ENCODE data around the gene GTSE1. TPM values are rescaled to one million over a fixed set of nuclear protein-coding genes. Genes with fewer than 3 reads are reported as not detected.
A peak's percentile ranks its signal among the peaks of the same experiment; 100 is the strongest.

GTSE1 gene
- total and polyA plus RNA-seq, 2 of the 13 experiments (the other 11 are each of a cell fraction or from before 2014, with no cell fraction given), result 10.7 to 13.5 TPM

- TF ChIP-seq ZBTB33 (CRISPR knock-in tag; IDR thresholded peaks at IDR 0.05), result no peak
- TF ChIP-seq RXRA (CRISPR knock-in tag; IDR thresholded peaks at IDR 0.05), result peak; percentile 50; the same call in 1 of the 2 replicates
- TF ChIP-seq NRL (CRISPR knock-in tag; IDR thresholded peaks at IDR 0.05; ENCODE audit: borderline replicate concordance), result peak; percentile 20; the same call in 1 of the 2 replicates
- no peak for TF ChIP-seq SKI (IDR thresholded peaks at IDR 0.05; ENCODE audit: partially characterized antibody)
- TF ChIP-seq HOXA3 (CRISPR knock-in tag; IDR thresholded peaks at IDR 0.05), result peak; percentile 72
- 0 out of 2 replicates have a peak, but pooled peaks have one; percentile 16 for TF ChIP-seq MXD4 (CRISPR knock-in tag; IDR thresholded peaks at IDR 0.05)
- TF ChIP-seq GATAD2A (CRISPR knock-in tag; IDR thresholded peaks at IDR 0.05), result peak; percentile 64; the same call in 1 of the 2 replicates
- no peak for TF ChIP-seq RBM39 (IDR thresholded peaks at IDR 0.05; ENCODE audit: low read depth, low read length, poor library complexity, severe bottlenecking)
- peak; percentile 66; the same call in 1 of the 2 replicates for TF ChIP-seq ERF (CRISPR knock-in tag; IDR thresholded peaks at IDR 0.05)
- peak in 1 of 2 experiments; percentile 65; a peak in 2 of 4 replicates for TF ChIP-seq KLF16 (CRISPR knock-in tag; IDR thresholded peaks at IDR 0.05)
- no peak for TF ChIP-seq ZNF335 (CRISPR knock-in tag; IDR thresholded peaks at IDR 0.05)
- peak; percentile 63 for TF ChIP-seq KAT8 (CRISPR knock-in tag; IDR thresholded peaks at IDR 0.05)
- 0 out of 2 replicates have a peak, but pooled peaks have one; percentile 40 for TF ChIP-seq ATF3 (CRISPR knock-in tag; IDR thresholded peaks at IDR 0.05)
- no peak for TF ChIP-seq HNRNPH1 (optimal IDR thresholded peaks at IDR 0.05; ENCODE audit: low read depth, low read length)
- peak; percentile 26; the same call in 1 of the 2 replicates for TF ChIP-seq ZFP91 (CRISPR knock-in tag; IDR thresholded peaks at IDR 0.05; ENCODE audit: borderline replicate concordance)
- 0 out of 2 replicates have a peak, but pooled peaks have one; percentile 36 for TF ChIP-seq ZNF441 (CRISPR knock-in tag; IDR thresholded peaks at IDR 0.05; ENCODE audit: borderline replicate concordance)
- TF ChIP-seq SKIL (CRISPR knock-in tag; IDR thresholded peaks at IDR 0.05; ENCODE audit: borderline replicate concordance), result 0 out of 2 replicates have a peak, but pooled peaks have one; percentile 70
- TF ChIP-seq MTF2 (CRISPR knock-in tag; IDR thresholded peaks at IDR 0.05; ENCODE audit: borderline replicate concordance), result no peak
- 0 out of 2 replicates have a peak, but pooled peaks have one; percentile 13 for TF ChIP-seq NFYC (CRISPR knock-in tag; IDR thresholded peaks at IDR 0.05)
- TF ChIP-seq DRAP1 (CRISPR knock-in tag; IDR thresholded peaks at IDR 0.05), result peak; percentile 22; the same call in 1 of the 2 replicates
- TF ChIP-seq NONO (IDR thresholded peaks at IDR 0.05), result no peak
- TF ChIP-seq NONO (CRISPR knock-in tag; conservative IDR thresholded peaks at IDR 0.05), result 0 out of 2 replicates have a peak, but pooled peaks have one; percentile 75
Measured at GRCh38 chr22:46362203-46362933, 65.7 kb downstream of the GTSE1 start (continued).

All from HepG2 (cell line).